ENCODE results near the gene DCUN1D2.

DCUN1D2 gene

GRCh38 chr13:113407531-113408393, 82.7 kb downstream of the DCUN1D2 start:
- no peak for DNase-seq (ENCODE audit: low spot score)

GRCh38 chr13:113407103-113407530, 83.4 kb downstream of the DCUN1D2 start:
- DNase-seq (ENCODE audit: low spot score), result no peak

GRCh38 chr13:113406321-113407102, 84.0 kb downstream of the DCUN1D2 start:
- DNase-seq (ENCODE audit: low spot score), result no peak

All from pons (tissue), 1 donor.